ENCODE measurements around the gene GPR173. TPM values are rescaled to one million over a fixed set of nuclear protein-coding genes. Genes with fewer than 3 reads are reported as not detected.
A peak's percentile ranks its signal among the peaks of the same experiment; 100 is the strongest.

GPR173 gene
- polyA plus RNA-seq, 1 donor = 8.8 TPM

GRCh38 chrX:53071604-53072417 is 23.2 kb downstream of the GPR173 start:
- DNase-seq = peak; percentile 56

GRCh38 chrX:53072418-53073114 is 24.0 kb downstream of the GPR173 start:
- DNase-seq = no peak

- no peak for DNase-seq
Observed at GRCh38 chrX:53073115-53073586, 24.6 kb downstream of the GPR173 start.

GRCh38 chrX:53075011-53075410 is 26.4 kb downstream of the GPR173 start:
- DNase-seq = no peak

DNA sequence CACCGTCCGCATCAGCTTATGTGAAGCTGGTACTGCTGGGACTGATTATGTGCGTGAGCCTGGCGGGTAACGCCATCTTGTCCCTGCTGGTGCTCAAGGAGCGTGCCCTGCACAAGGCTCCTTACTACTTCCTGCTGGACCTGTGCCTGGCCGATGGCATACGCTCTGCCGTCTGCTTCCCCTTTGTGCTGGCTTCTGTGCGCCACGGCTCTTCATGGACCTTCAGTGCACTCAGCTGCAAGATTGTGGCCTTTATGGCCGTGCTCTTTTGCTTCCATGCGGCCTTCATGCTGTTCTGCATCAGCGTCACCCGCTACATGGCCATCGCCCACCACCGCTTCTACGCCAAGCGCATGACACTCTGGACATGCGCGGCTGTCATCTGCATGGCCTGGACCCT is 28.1 kb downstream of the GPR173 start:
- no peak for DNase-seq

DNA sequence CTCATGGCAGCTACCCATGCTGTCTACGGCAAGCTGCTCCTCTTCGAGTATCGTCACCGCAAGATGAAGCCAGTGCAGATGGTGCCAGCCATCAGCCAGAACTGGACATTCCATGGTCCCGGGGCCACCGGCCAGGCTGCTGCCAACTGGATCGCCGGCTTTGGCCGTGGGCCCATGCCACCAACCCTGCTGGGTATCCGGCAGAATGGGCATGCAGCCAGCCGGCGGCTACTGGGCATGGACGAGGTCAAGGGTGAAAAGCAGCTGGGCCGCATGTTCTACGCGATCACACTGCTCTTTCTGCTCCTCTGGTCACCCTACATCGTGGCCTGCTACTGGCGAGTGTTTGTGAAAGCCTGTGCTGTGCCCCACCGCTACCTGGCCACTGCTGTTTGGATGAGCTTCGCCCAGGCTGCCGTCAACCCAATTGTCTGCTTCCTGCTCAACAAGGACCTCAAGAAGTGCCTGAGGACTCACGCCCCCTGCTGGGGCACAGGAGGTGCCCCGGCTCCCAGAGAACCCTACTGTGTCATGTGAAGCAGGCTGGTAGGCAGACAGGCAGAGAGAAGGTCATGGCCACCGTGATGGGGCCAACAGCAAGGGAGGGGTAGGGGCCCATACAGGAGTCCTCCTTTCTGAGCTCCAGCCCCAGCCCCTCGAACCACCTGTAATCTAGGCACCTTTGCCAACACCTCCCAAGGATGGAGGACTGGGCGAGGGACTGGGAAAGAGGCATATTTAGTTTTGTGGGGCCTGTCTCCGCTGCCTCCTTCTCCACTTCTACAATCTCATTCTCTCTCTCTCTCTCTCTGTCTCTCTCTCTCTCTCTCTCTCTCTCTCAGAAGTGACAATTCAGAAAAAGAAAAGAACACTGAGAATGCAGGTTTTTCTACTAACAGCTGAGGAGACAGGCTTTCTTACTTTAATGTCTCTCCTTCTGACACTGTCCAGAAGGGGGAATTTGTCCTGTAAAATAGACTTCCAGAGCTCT is 28.9 kb downstream of the GPR173 start:
- DNase-seq = no peak

DNA sequence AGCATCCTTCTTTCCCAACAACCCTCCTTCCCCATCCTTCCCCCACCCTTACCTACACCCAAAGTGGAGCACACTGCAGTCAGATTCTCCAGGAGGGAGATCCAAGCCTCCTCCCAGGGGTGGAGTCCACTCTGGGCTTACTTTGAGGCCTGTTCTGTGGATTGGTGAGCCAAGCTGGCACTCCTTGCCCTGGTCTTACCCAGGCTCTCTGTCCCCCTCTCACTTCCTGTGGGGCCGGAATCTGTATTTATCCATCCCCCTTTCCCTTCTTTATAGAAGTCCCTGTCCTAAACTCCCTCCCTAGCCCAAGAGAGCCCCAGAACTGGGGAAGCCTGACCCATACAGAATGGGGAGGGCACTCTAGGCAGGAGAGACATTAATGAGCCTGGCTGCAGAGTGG is 30.4 kb downstream of the GPR173 start:
- DNase-seq = no peak

DNA sequence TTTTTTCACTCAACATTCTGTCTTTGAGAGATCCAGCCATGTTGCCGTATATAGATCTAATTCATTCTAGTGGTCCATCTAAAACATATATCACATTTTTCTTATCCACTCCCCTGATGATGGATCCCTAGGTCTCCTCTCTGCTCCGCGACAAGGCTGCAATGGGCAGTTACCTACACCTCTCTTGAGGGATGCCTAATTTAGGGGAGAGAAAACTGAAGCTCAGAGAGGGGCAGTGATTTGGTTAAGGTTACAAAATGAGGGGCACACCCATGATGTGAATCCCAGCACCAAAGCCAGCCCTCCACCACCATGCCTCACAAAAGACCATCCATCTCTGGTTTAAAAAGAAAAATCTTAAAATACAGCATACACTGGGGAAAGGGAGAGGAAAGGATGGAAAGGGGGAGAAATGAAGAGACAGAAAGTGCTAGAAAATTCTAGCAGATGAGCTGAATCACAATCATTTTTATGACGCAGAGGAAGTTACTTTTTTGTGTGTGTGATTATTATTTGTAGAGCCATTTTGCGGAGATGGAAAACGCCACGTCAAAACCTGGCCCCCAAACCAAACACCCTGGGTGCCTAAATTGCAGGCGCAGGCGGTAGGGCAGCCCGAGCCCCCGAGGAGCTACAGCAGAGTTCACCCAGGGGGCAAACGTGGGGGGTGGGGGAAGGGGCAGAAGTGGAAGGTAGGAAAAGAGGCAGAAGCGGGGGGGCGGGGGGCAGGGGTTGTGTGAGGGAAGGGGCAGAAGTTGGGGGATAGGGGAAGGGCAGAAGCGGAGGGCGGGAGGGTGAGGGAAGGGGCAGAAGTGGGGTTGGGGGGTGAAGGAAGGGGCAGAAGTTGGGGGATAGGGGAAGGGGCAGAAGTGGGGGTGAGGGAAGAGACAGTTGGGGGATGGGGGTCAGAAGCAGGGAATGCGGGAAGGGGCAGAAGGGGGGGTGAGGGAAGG is 32.3 kb downstream of the GPR173 start:
- DNase-seq = peak; percentile 34

DNA sequence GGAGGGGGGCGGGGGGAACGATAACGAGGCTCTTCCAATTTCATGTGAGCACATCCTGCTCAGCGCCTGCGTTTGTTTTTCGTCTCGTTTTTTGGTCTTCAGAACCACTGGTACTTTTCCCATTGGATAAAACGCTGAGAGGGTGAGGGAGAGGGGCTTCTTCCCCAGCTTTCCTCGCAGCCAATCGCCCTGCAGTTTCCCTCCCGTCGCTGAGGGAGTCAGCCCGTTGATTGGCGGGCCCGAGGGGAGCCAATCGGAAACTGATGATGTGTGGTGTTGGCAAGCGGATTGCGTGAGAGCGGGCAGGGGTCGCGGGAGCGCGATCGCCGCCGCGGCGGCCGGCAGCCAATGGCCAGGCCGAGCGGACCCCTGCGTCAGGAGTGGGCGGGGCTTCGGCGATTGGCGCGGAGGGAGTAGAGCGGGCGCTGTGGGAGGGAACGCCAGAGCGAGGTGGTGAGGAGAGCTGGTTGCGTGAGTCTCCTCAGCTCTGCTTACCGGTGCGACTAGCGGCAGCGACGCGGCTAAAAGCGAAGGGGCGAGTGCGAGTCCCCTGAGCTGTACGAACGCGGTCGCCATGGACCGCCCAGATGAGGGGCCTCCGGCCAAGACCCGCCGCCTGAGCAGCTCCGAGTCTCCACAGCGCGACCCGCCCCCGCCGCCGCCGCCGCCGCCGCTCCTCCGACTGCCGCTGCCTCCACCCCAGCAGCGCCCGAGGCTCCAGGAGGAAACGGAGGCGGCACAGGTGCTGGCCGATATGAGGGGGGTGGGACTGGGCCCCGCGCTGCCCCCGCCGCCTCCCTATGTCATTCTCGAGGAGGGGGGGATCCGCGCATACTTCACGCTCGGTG is 33.6 kb downstream of the GPR173 start, which contains the start of gene TSPYL2:
TSPYL2 (plus strand) TSS at position 443 of the 848 bp plus-strand sequence; CDS start at position 575, 132 bp downstream.
- peak; percentile 94 for DNase-seq

DNA sequence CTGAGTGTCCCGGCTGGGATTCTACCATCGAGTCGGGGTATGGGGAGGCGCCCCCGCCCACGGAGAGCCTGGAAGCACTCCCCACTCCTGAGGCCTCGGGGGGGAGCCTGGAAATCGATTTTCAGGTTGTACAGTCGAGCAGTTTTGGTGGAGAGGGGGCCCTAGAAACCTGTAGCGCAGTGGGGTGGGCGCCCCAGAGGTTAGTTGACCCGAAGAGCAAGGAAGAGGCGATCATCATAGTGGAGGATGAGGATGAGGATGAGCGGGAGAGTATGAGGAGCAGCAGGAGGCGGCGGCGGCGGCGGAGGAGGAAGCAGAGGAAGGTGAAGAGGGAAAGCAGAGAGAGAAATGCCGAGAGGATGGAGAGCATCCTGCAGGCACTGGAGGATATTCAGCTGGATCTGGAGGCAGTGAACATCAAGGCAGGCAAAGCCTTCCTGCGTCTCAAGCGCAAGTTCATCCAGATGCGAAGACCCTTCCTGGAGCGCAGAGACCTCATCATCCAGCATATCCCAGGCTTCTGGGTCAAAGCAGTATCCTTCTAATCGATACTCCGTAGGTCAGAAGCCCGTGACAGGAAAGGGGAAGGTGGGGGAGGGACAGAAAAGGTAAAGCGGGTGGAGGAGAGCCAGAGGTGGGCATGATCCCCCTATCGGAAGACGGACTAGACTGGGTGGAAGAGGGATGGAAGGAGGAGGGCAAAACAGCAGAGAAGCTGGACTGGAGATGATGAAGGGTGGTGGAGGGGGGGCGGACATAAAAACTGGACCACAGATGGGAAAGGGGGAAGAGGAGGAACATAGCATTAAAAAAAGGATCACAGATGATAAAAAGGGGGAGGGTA is 34.4 kb downstream of the GPR173 start:
- DNase-seq = no peak

GRCh38 chrX:53084043-53084570 is 35.5 kb downstream of the GPR173 start:
- no peak for DNase-seq

GRCh38 chrX:53084863-53085262 is 36.3 kb downstream of the GPR173 start:
- no peak for DNase-seq

GRCh38 chrX:53085661-53086229 is 37.2 kb downstream of the GPR173 start:
- DNase-seq = no peak

DNA sequence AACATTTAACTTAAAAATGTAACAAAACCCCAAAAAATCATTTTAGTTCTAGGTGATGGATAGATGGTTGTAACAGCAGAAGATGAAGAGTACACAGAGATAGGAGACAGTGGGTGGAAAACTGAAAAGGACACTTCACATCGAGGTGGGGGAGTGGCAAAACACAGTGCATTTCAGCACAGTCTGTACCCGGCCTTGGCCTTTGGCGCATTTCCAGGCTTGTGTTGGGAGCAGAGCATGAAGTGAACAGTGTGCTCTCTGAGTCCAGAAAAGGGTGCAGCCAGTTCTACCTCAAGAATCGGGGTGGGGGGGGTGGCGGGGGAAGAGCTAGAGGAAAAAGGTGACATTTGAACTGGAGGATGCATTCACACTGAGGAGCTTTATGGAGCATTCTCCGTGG is 37.9 kb downstream of the GPR173 start:
- DNase-seq = no peak

DNA sequence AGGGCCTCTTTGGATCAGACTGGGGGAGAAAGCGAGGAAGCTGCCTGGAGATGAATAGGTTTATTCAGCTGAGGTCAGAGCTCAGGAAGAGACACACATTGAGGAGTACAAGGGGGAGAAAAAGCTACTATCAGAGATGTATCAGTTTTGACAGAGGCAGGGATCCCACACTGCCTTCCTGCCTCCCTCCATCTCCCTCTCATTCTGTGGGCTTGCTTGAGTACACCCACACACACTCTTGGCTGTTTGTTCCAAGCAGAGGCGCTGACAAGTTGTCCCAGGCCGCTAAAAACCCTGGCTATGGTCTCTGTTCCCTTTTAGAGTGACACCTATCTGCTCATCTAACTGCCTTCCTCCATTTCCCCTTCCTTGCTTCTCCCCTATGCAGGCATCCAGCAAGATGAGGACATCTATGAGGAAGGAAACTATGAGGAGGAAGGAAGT is 38.8 kb downstream of the GPR173 start:
- DNase-seq = no peak

GRCh38 chrX:53088136-53088974 is 39.8 kb downstream of the GPR173 start:
- peak; percentile 82 for DNase-seq

DNA sequence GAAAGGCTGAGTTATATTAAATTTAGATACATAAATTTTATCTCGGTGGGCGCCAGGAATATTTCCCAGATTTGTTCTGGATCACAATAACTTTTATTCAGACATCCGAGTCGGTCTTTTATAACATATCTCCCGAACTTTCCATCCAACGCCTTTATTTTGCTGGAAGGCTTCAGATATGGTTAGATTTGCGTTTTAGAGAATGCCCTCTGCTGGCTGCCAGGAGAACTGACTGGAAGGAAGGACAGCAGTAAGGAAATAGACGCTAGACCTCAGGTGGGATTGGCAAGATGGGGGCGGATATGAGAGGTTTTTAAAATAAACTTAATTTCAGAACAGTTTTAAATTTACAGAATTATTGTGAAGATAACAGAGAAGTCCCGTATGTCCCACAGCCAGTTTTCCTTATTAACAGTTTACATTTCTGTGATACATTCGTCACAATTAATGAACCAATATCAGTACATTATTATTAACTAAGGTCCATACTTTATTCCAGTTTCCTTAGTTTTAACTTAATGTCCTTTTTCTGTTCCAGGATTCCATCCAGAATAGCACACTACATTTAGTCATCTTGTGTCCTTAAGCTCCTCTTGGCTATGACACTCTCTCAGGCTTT is 40.7 kb downstream of the GPR173 start:
- DNase-seq = peak; percentile 42

Measured in hindlimb muscle (tissue), 1 donor.